IMR-90 (cell line): ENCODE results near the gene NKX2-1. TPM values are rescaled to one million over a fixed set of nuclear protein-coding genes. Genes with fewer than 3 reads are reported as not detected.
A peak's percentile ranks its signal among the peaks of the same experiment; 100 is the strongest.

ENCODE experiments used
- ATAC-seq: fragments of 200-7000 bp; cut with Tn5 transposase; 2 replicates; pipeline ENCODE4 v1.9.1; 2020; ENCODE audit warnings: low read depth, mild to moderate bottlenecking, moderate library complexity
- Bru-seq: library from RNA; stranded (reverse); fragments of 400-500 nt; gene quantifications from one replicate; lab custom pipeline; 2021; lab: Mats Ljungman, UMichigan
- BruChase-seq, 2 experiments: library from RNA; stranded (reverse); fragments of 400-500 nt; gene quantifications; one replicate each; lab custom pipeline; 2021; lab: Mats Ljungman, UMichigan
- BruUV-seq: library from RNA; stranded (reverse); fragments of 400-500 nt; replicated peaks from 2 replicates; lab custom pipeline; 2021; lab: Mats Ljungman, UMichigan
- CTCF ChIA-PET: fragments of 300-600 bp; formaldehyde crosslinking; extraction: SDS; loops from one replicate; lab custom pipeline; 2021; ENCODE audit warnings: antibody characterized with exemption; lab: Yijun Ruan, JAX
- POLR2A ChIA-PET: fragments of 300-600 bp; sonication (Branson Sonifier 250); formaldehyde crosslinking; loops from one replicate; lab custom pipeline; 2022; ENCODE audit warnings: antibody characterized with exemption; ENCODE audit not compliant: unreplicated experiment; lab: Charles Lee
- DNase-seq: peaks from one replicate; pipeline ENCODE4 v3.0.0; 2013
- H2AFZ ChIP-seq: replicated peaks from 2 replicates; pipeline ENCODE3; 2013; ENCODE audit warnings: low read length, mild to moderate bottlenecking; ENCODE audit not compliant: poor library complexity
- H2AK5ac ChIP-seq: 2 replicates; pipeline ENCODE4 v1.6.1; 2013; ENCODE audit warnings: low read depth, low read length, inconsistent platforms
- H2AK9ac ChIP-seq: replicated peaks from 2 replicates; pipeline ENCODE3; 2013; ENCODE audit warnings: mild to moderate bottlenecking, low read depth, low read length, moderate library complexity; ENCODE audit not compliant: poor library complexity
- H2BK120ac ChIP-seq: 2 replicates; pipeline ENCODE4 v1.6.1; 2013; ENCODE audit warnings: low read depth, low read length, inconsistent platforms
- H2BK15ac ChIP-seq: 3 replicates; pipeline ENCODE4 v1.6.1; 2013; ENCODE audit warnings: low read depth, low read length, inconsistent platforms
- H2BK20ac ChIP-seq: 2 replicates; pipeline ENCODE4 v1.6.1; 2013; ENCODE audit warnings: low read depth, mild to moderate bottlenecking, inconsistent platforms, low read length, moderate library complexity
- H2BK5ac ChIP-seq: 2 replicates; pipeline ENCODE4 v1.6.1; 2013; ENCODE audit warnings: mild to moderate bottlenecking, low read depth, low read length, inconsistent platforms; ENCODE audit not compliant: poor library complexity, severe bottlenecking
- H3K14ac ChIP-seq: replicated peaks from 2 replicates; pipeline ENCODE4 v1.6.1; 2013; ENCODE audit warnings: low read depth, low read length, inconsistent platforms
- H3K18ac ChIP-seq: 2 replicates; pipeline ENCODE4 v1.6.1; 2013; ENCODE audit warnings: low read depth, low read length, control low read depth
- H3K23ac ChIP-seq: 2 replicates; pipeline ENCODE4 v1.6.1; 2013; ENCODE audit warnings: low read depth, low read length, inconsistent platforms
- H3K27ac ChIP-seq: 2 replicates; pipeline ENCODE4 v1.5.1; 2013; ENCODE audit warnings: mild to moderate bottlenecking, control low read depth, low read length; ENCODE audit not compliant: insufficient read depth
- H3K27me3 ChIP-seq: 2 replicates; pipeline ENCODE4 v1.6.1; 2013; ENCODE audit warnings: low read length; ENCODE audit not compliant: control insufficient read depth, insufficient read depth
- H3K36me3 ChIP-seq: 2 replicates; pipeline ENCODE4 v1.6.1; 2013; ENCODE audit warnings: low read length, mixed read lengths; ENCODE audit not compliant: control insufficient read depth, insufficient read depth
- H3K4ac ChIP-seq: 2 replicates; pipeline ENCODE4 v1.6.1; 2013; ENCODE audit warnings: low read depth, low read length, inconsistent platforms
- H3K4me1 ChIP-seq: 2 replicates; pipeline ENCODE4 v1.6.1; 2013; ENCODE audit warnings: low read length, mixed read lengths; ENCODE audit not compliant: control insufficient read depth, insufficient read depth
- H3K4me2 ChIP-seq: 2 replicates; pipeline ENCODE4 v1.6.1; 2013; ENCODE audit warnings: low read depth, mild to moderate bottlenecking, control low read depth, low read length, moderate library complexity
- H3K4me3 ChIP-seq: 2 replicates; pipeline ENCODE4 v1.5.1; 2013; ENCODE audit warnings: low read depth, mild to moderate bottlenecking, control low read depth, low read length, moderate library complexity; ENCODE audit not compliant: insufficient read depth
- H3K56ac ChIP-seq: 2 replicates; pipeline ENCODE4 v1.6.1; 2013; ENCODE audit warnings: low read length, inconsistent platforms; ENCODE audit not compliant: insufficient read depth; ENCODE audit errors: extremely low read depth
- H3K79me1 ChIP-seq, 2 experiments: 2 replicates each; pipeline ENCODE4 v1.6.1; 2013; ENCODE audit warnings: low read length in 2 of 2, inconsistent platforms in 1 of 2, low read depth in 1 of 2
- H3K9ac ChIP-seq: 2 replicates; pipeline ENCODE4 v1.6.1; 2013; ENCODE audit warnings: low read depth, low read length, control low read depth
- H3K9me1 ChIP-seq: 2 replicates; pipeline ENCODE4 v1.6.1; 2013; ENCODE audit warnings: low read length, inconsistent platforms; ENCODE audit not compliant: insufficient read depth
- H3K9me3 ChIP-seq: 2 replicates; pipeline ENCODE4 v1.6.1; 2013; ENCODE audit warnings: low read length; ENCODE audit not compliant: control insufficient read depth, insufficient read depth
- H4K20me1 ChIP-seq: 2 replicates; pipeline ENCODE4 v1.6.1; 2013; ENCODE audit warnings: low read length, inconsistent platforms; ENCODE audit not compliant: insufficient read depth
- H4K5ac ChIP-seq: 2 replicates; pipeline ENCODE4 v1.6.1; 2013; ENCODE audit warnings: mild to moderate bottlenecking, low read depth, low read length, control low read depth
- H4K8ac ChIP-seq, 2 experiments: 2 replicates each; pipeline ENCODE4 v1.6.1; 2013; ENCODE audit warnings: low read depth in 2 of 2, low read length in 2 of 2, control low read depth in 1 of 2, inconsistent platforms in 1 of 2
- H4K91ac ChIP-seq: 2 replicates; pipeline ENCODE4 v1.6.1; 2013; ENCODE audit warnings: low read depth, low read length, inconsistent platforms; ENCODE audit not compliant: insufficient read depth
- BHLHE40 ChIP-seq: fragments of 150-350 bp; IDR thresholded peaks from 2 replicates; pipeline ENCODE4 v1.6.1; 2016; ENCODE audit warnings: mild to moderate bottlenecking, low read depth, low read length
- CEBPB ChIP-seq: IDR thresholded peaks from 2 replicates; pipeline ENCODE4 v1.6.1; 2012; ENCODE audit warnings: low read depth, low read length, improper control_type of control experiment
- FOS ChIP-seq: fragments of 150-350 bp; IDR thresholded peaks from 2 replicates; pipeline ENCODE4 v1.6.1; 2016; ENCODE audit warnings: low read depth, low read length
- NFE2L2 ChIP-seq: fragments of 150-350 bp; IDR thresholded peaks from 2 replicates; pipeline ENCODE4 v1.6.1; 2016; ENCODE audit warnings: low read depth, mild to moderate bottlenecking, low read length
- SMC3 ChIP-seq: fragments of 150-350 bp; IDR thresholded peaks from 2 replicates; pipeline ENCODE4 v1.6.1; 2016; ENCODE audit warnings: low read depth, mild to moderate bottlenecking, antibody characterized with exemption, low read length, moderate library complexity
- WGBS, 2 experiments: methylation state at CpG; one replicate each; pipeline versions ENCODE4 v1.1.5 to v1.1.7; 2013; ENCODE audit warnings: missing lambda C conversion rate in 2 of 2; ENCODE audit not compliant: insufficient read length in 1 of 2; ENCODE audit errors: extremely low coverage in 2 of 2; 5-methylcytosine and 5-hydroxymethylcytosine counted together
- dilution Hi-C: fragments of 300-500 bp; cut with HindIII; formaldehyde crosslinking; loops from one replicate; pipeline ENCODE4 v1.14.3; 2018; ENCODE audit warnings: low sequenced_read_pairs; ENCODE audit not compliant: unreplicated experiment
- in situ Hi-C: fragments of 300-500 bp; cut with MboI; formaldehyde crosslinking; loops from 3 replicates; pipeline ENCODE4 v1.14.3; 2019; ENCODE audit warnings: low sequenced_read_pairs, inconsistent platforms, mixed read lengths
- intact Hi-C: fragments of 100-400 bp; cut with micrococcal nuclease; formaldehyde crosslinking; loops from 2 replicates; pipeline ENCODE4 v1.10.0; 2022
- long read RNA-seq: library from polyadenylated mRNA; unstranded; transcript quantifications from one replicate; pipeline ENCODE4 v2.0.0, GENCODE V29; 2021; ENCODE audit not compliant: unreplicated experiment
- polyA plus RNA-seq, 3 experiments: library from polyadenylated mRNA; depleted of rRNA; stranded (reverse); fragments of >200 nt; gene quantifications; 2 replicates each; pipeline ENCODE4 v1.2.3, GENCODE V29; 2012; ENCODE audit warnings: low replicate concordance in 1 of 3
- total RNA-seq: library from RNA; depleted of rRNA; stranded (reverse); fragments of >200 nt; gene quantifications from 2 replicates; pipeline ENCODE4 v1.2.3, GENCODE V29; 2012; rRNA removed

Gene NKX2-1
- total RNA-seq (not detected in 2 replicates), polyA plus RNA-seq (2012; rRNA removed) (not detected in 2 replicates), Bru-seq, nascent RNA (not detected), BruChase-seq, experiment 1, labeled RNA remaining after a 6-hour chase (not detected), BruChase-seq, experiment 2, labeled RNA remaining after a 2-hour chase (not detected)
- not detected in 2 replicates for polyA plus RNA-seq (2012; cell fraction: cytosol; rRNA removed)
- polyA plus RNA-seq (2012; cell fraction: nucleus; rRNA removed; ENCODE audit: low replicate concordance) = not detected in 2 replicates
- long read RNA-seq = 0 reads

DNA sequence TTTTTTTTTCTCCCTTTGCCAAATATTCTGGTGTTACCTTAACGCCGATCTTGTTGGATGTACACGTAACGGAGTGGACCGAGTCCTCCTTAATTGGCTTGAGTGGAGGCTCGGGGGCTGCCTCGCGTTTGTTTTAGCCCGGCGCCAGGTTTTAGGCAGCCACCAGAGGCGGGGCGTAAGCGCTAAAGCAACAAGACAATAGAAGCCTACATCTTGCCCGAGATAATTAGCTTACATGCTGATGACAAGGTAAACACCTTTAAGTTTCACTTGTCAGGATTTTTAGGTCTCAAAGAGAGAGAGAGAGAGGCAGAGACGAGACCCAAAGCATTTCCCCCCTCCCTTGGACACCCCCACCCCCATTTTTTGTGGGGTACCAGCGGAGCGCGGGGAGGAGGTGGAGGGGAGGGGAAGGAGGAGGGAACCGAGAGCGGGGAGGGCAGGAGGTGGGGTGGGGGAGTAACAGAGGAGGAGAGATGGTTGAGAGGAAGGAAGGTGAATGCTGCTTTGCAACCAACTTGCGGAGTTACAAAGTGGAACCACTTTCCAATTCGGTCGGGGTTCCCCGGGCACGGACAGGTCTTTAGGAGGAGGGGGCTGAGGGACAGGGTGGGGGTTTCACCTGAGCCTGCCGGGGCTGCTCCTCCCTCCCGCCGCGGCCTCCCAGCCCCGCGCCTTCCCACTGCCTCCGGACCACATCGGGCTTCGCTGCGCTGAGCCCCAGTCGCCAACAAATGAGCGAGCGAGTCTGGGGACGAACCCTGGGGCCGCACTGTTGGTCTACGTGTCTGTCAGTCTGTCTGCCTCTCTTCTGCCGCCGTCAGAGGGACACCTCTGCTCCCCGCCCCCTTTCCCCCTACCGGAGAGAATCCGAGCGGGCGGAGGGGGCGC lies at the start of gene NKX2-1:
Gene NKX2-1 (minus strand): TSS at position 802 of the 891 bp plus-strand sequence. CDS start 103 bp downstream, at position 699.
- Histone ChIP-seq H3K4me2 (peak within 1 kb of the TSS; percentile 52), H3K56ac (no peak within 1 kb of the TSS), H2BK5ac (no peak within 1 kb of the TSS), H4K8ac (no peak within 1 kb of the TSS), H4K91ac (no peak within 1 kb of the TSS), H3K9me3 (peaks cover 11% of the 10 kb centered on the region; the same call in 1 of the 2 replicates), H4K5ac (no peak within 1 kb of the TSS), H3K9me1 (no peaks in the 10 kb centered on the region), H4K20me1 (no peaks in the 10 kb centered on the region), H3K18ac (no peak within 1 kb of the TSS), H3K9ac (no peak within 1 kb of the TSS), H2BK120ac (no peak within 1 kb of the TSS), H3K79me1 (no peaks in the 10 kb centered on the region), H2AFZ (peak within 1 kb of the TSS; percentile 79), H2AK5ac (no peak within 1 kb of the TSS), H3K27ac (no peak within 1 kb of the TSS), H3K23ac (no peak within 1 kb of the TSS), H3K27me3 (peaks cover 96% of the 10 kb centered on the region), H2BK15ac (no peak within 1 kb of the TSS), H2BK20ac (no peak within 1 kb of the TSS), H3K4me1 (peaks cover 2% of the 10 kb centered on the region; the same call in 1 of the 2 replicates), H3K4ac (no peak within 1 kb of the TSS), H2AK9ac (no peak within 1 kb of the TSS), H3K4me3 (no peak within 1 kb of the TSS; the same call in 1 of the 2 replicates), H3K14ac (no peak within 1 kb of the TSS), H3K36me3 (no peaks in the 10 kb centered on the region)
- TF ChIP-seq BHLHE40 (no peak), FOS (no peak), CEBPB (no peak), NFE2L2 (no peak), SMC3 (no peak)
- 1% methylated on average over 22 of the region's 49 CpGs; no CpG with 5 or more reads in 1 of the 2 experiments for WGBS, 2 experiments
- intact Hi-C loops = no loop called here
- ChIA-PET POLR2A (no interaction called here), CTCF (no interaction called here)
- no TSS peak for BruUV-seq
- dilution Hi-C loops = no loop called here
- DNase-seq = no peak
- ATAC-seq = no peak
- in situ Hi-C loops = no loop called here
